Measurements from ENCODE around the gene AOC3. TPM values are rescaled to one million over a fixed set of nuclear protein-coding genes. Genes with fewer than 3 reads are reported as not detected.

The AOC3 gene, protein sequence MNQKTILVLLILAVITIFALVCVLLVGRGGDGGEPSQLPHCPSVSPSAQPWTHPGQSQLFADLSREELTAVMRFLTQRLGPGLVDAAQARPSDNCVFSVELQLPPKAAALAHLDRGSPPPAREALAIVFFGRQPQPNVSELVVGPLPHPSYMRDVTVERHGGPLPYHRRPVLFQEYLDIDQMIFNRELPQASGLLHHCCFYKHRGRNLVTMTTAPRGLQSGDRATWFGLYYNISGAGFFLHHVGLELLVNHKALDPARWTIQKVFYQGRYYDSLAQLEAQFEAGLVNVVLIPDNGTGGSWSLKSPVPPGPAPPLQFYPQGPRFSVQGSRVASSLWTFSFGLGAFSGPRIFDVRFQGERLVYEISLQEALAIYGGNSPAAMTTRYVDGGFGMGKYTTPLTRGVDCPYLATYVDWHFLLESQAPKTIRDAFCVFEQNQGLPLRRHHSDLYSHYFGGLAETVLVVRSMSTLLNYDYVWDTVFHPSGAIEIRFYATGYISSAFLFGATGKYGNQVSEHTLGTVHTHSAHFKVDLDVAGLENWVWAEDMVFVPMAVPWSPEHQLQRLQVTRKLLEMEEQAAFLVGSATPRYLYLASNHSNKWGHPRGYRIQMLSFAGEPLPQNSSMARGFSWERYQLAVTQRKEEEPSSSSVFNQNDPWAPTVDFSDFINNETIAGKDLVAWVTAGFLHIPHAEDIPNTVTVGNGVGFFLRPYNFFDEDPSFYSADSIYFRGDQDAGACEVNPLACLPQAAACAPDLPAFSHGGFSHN
- 1 to 10 TPM in 4 of 8 experiments, under 1 TPM in 4; 0.41 to 3.7 (median 0.81) TPM for total RNA-seq

DNA sequence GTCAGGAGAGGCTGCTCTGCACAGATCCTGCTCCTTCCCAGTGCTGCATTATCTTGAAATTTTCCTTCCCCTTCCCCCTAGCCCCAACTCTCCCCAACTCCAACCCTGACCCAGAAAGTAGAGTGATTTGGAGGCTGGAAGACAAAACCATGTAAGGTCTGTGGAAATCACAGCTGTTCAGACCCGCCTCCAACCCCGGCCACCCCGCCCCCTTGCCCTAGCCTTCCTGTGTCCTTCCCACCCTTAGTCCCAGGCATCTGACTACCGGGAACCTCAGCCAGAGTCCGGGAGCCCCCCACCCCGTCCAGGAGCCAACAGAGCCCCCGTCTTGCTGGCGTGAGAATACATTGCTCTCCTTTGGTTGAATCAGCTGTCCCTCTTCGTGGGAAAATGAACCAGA, at the start of gene AOC3:
AOC3 (plus strand) TSS at position 246 of the 400 bp plus-strand sequence; CDS start at position 391, 145 bp downstream.
- 79% methylated on average over 2 of the region's 9 CpGs; no CpG with 5 or more reads in 9 of the 10 experiments for WGBS, 10 experiments
- no peak within 1 kb of the TSS for H3K27ac ChIP-seq
- H3K4me1 ChIP-seq (replicated peaks in 1 of 2): no peaks in the 10 kb centered on the region
- peak in 5 of 8 experiments; percentile 6 to 23 (median 18) for ATAC-seq (replicated peaks in 6 of 8)
- in situ Hi-C loops (cut with MboI; ENCODE audit: low pct_unique_long_range_greater_than_20kb in 2 of 9, low sequenced_read_pairs in 9 of 9, unreplicated experiment in 9 of 9): no loop called here
- no peak within 1 kb of the TSS for H3K4me3 ChIP-seq

- in situ Hi-C loops (cut with MboI; ENCODE audit: low pct_unique_long_range_greater_than_20kb in 2 of 9, low sequenced_read_pairs in 9 of 9, unreplicated experiment in 9 of 9): no loop called here
- Histone ChIP-seq H3K4me1 (replicated peaks in 1 of 2) (no peaks in the 10 kb centered on the region), H3K4me3 (no peak overlapping the region), H3K27ac (no peak overlapping the region)
- ATAC-seq (replicated peaks in 6 of 8): no peak
- WGBS, 10 experiments: 0 to 54% (median 33%) methylated on average over 1 to 2 of the region's 2 CpGs; no CpG with 5 or more reads in 3 of the 10 experiments
Measured at GRCh38 chr17:42803074-42803883, 47.7 kb upstream of the AOC3 start.

- Histone ChIP-seq H3K27ac (no peak overlapping the region), H3K4me3 (no peak overlapping the region), H3K4me1 (replicated peaks in 1 of 2) (no peaks in the 10 kb centered on the region)
- peak in 3 of 8 experiments; percentile 13 to 87 (median 62) for ATAC-seq (replicated peaks in 6 of 8)
- in situ Hi-C loops (cut with MboI; ENCODE audit: low pct_unique_long_range_greater_than_20kb in 2 of 9, low sequenced_read_pairs in 9 of 9, unreplicated experiment in 9 of 9): no loop called here
- 60 to 100% (median 89%) methylated on average over 1 of the region's 1 CpG; no CpG with 5 or more reads in 6 of the 10 experiments for WGBS, 10 experiments
Measured at GRCh38 chr17:42804918-42805367, 46.1 kb upstream of the AOC3 start.

DNA sequence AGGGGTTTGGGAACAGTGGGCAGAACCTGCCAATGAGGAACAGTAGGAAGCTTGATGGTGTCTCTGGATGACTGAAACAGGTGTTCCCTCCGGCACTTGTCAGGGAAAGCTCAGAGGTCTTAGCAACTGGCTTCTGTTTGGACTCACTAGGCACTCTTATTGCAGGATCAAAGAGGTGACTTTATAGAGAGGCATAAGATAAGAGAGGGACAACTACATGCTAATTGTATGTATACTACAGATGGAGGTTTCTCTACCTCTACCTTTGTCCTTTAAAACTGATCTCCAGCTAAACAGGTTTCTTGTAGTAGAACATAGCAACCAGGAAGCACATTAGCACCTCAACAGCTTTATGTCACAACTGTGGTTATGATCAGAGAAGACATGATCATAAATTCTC, 44.8 kb upstream of the AOC3 start:
- Histone ChIP-seq H3K4me3 (no peak overlapping the region), H3K27ac (no peak overlapping the region), H3K4me1 (replicated peaks in 1 of 2) (no peaks in the 10 kb centered on the region)
- ATAC-seq (replicated peaks in 6 of 8): no peak
- WGBS, 10 experiments: 83 to 100% (median 100%) methylated on average over 1 of the region's 1 CpG; no CpG with 5 or more reads in 7 of the 10 experiments
- in situ Hi-C loops (cut with MboI; ENCODE audit: low pct_unique_long_range_greater_than_20kb in 2 of 9, low sequenced_read_pairs in 9 of 9, unreplicated experiment in 9 of 9): no loop called here

DNA sequence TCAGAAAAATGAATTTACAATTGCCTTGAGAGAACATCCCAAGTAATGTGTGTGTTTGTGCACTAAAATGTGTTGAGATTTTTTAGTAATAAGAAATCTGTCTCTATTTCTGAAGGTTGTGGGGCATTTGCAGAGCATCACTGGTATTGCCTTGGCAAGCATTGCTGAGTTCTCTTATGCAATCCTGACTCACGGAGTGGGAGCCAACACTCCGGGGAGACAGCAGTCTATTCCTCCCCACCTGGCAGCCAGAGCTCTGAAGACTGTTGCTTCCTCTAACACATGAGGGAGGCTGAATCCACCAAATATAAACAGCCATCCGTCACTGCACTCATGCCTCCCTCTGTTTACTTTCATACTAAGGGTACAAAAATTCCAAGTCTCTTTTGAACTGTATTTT, 41.7 kb upstream of the AOC3 start:
- Histone ChIP-seq H3K4me3 (no peak overlapping the region), H3K27ac (no peak overlapping the region), H3K4me1 (replicated peaks in 1 of 2) (no peaks in the 10 kb centered on the region)
- WGBS, 10 experiments: 0 to 90% (median 77%) methylated on average over 1 to 3 of the region's 3 CpGs; no CpG with 5 or more reads in 1 of the 10 experiments
- peak in 2 of 8 experiments; percentile 27 to 42 for ATAC-seq (replicated peaks in 6 of 8)
- in situ Hi-C loops (cut with MboI; ENCODE audit: low pct_unique_long_range_greater_than_20kb in 2 of 9, low sequenced_read_pairs in 9 of 9, unreplicated experiment in 9 of 9): no loop called here

DNA sequence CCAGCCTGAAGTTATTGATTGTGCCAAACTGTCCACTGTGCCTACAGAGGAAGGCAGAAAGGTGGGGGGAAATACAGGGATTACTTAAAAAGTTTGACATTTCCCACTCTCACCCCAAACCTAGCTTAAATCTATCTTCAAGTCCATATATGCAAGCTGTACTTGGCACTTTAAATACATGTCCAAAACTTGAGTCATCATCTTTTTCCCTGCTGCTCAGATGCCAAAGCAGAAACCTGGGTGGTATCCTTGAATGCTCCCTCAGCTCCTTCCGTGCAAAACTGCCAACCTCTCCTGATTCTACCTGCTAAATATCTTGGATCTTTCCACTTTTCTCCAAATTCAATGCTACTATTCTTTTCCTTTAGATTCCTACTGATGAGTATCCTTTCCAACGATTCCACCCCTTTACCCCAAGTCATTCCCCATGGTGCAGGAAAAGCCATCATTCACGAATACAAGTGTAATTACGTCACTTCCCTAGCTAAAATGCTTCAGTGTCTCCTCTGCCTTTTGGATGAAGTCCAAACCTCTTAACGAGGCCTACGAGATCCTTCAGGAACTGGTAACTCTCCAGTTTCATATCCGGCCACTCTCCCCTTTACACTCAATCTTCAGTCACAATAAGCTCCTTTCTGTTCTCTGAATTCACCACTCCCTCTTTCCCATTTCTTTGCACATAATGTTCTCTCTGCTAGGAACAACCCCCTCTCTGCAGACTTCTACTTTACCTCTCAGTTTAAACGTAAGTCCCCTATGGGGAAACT, 36.2 kb upstream of the AOC3 start:
- 10 to 100% (median 88%) methylated on average over 1 to 8 of the region's 8 CpGs for WGBS, 10 experiments

GRCh38 chr17:42817866-42818265, 33.1 kb upstream of the AOC3 start:
- in situ Hi-C loops (cut with MboI; ENCODE audit: low pct_unique_long_range_greater_than_20kb in 2 of 9, low sequenced_read_pairs in 9 of 9, unreplicated experiment in 9 of 9): no loop called here

More for the DNA sequence above, 36.2 kb upstream of the AOC3 start:
- Histone ChIP-seq H3K27ac (no peak overlapping the region), H3K4me3 (no peak overlapping the region), H3K4me1 (replicated peaks in 1 of 2) (no peaks in the 10 kb centered on the region)
- in situ Hi-C loops (cut with MboI; ENCODE audit: low pct_unique_long_range_greater_than_20kb in 2 of 9, low sequenced_read_pairs in 9 of 9, unreplicated experiment in 9 of 9): no loop called here
- peak in 1 of 8 experiments; percentile 43 for ATAC-seq (replicated peaks in 6 of 8)

DNA sequence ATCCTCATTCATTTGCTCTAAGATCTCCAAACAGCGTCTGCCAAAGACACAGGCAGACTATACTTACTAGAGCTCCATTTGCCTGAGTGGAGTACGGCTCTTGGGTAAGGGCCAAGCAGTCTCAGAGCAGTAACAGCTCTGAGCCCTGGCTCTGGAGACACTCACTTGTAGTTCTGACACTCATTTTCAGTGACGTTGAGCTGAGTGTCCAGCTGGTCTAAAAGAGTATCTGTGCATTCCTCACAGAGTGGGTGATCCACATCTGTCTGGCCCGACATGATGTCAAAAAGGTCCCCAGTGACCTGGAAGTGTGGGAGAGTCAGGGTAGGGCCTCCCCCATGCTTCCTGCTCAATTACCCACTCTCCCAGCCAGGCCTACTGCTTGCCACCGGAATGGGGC, 32.6 kb upstream of the AOC3 start:
- peaks cover 6 to 9% of the 10 kb centered on the region in 2 donors for H3K4me1 ChIP-seq (replicated peaks in 1 of 2)
- WGBS, 10 experiments: 50 to 100% (median 83%) methylated on average over 1 to 4 of the region's 5 CpGs; no CpG with 5 or more reads in 4 of the 10 experiments
- H3K27ac ChIP-seq: no peak overlapping the region
- in situ Hi-C loops (cut with MboI; ENCODE audit: low pct_unique_long_range_greater_than_20kb in 2 of 9, low sequenced_read_pairs in 9 of 9, unreplicated experiment in 9 of 9): no loop called here
- no peak overlapping the region for H3K4me3 ChIP-seq
- ATAC-seq (replicated peaks in 6 of 8): no peak

More at GRCh38 chr17:42817866-42818265, 33.1 kb upstream of the AOC3 start:
- 40 to 80% (median 43%) methylated on average over 1 of the region's 1 CpG; no CpG with 5 or more reads in 7 of the 10 experiments for WGBS, 10 experiments
- no peak for ATAC-seq (replicated peaks in 6 of 8)
- Histone ChIP-seq H3K27ac (no peak overlapping the region), H3K4me1 (replicated peaks in 1 of 2) (peaks cover 1 to 4% of the 10 kb centered on the region in 2 donors), H3K4me3 (no peak overlapping the region)

DNA sequence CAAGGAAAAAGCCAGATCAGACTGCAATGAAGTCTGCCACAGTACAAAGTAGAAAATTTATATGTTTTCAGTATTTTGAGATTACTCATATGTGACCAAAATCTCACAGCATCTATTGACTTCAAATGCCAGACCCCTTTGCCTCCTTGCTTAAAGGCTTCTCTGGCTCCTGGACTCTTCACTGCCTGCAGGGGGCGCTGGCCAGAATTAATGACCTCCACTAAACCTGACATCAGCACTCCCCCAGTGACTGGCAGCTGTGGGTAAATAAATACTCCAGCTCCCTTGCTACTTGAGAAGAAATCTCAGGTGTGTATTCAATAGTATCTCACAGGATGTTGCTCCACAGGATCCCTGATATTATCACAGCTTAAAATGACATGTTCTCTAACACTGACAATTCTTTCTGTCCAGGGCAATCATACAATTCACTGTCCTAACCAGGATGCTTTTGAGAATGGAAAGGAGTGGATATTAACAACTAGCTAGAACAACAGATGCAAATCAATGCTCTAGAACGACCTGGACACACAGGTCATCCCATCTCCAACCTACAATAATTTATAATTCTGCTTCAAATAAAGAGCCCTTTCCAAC, 31.0 kb upstream of the AOC3 start:
- Histone ChIP-seq H3K4me1 (replicated peaks in 1 of 2) (peaks cover 8 to 10% of the 10 kb centered on the region in 2 donors), H3K27ac (no peak overlapping the region), H3K4me3 (no peak overlapping the region)
- in situ Hi-C loops (cut with MboI; ENCODE audit: low pct_unique_long_range_greater_than_20kb in 2 of 9, low sequenced_read_pairs in 9 of 9, unreplicated experiment in 9 of 9): no loop called here
- ATAC-seq (replicated peaks in 6 of 8): peak in 3 of 8 experiments; percentile 3 to 17 (median 9)
- 0 to 29% (median 0%) methylated on average over 1 of the region's 2 CpGs; no CpG with 5 or more reads in 3 of the 10 experiments for WGBS, 10 experiments

GRCh38 chr17:42821176-42821575, 29.8 kb upstream of the AOC3 start:
- in situ Hi-C loops (cut with MboI; ENCODE audit: low pct_unique_long_range_greater_than_20kb in 2 of 9, low sequenced_read_pairs in 9 of 9, unreplicated experiment in 9 of 9): no loop called here
- ATAC-seq (replicated peaks in 6 of 8): no peak
- Histone ChIP-seq H3K4me3 (no peak overlapping the region), H3K4me1 (replicated peaks in 1 of 2) (peaks cover 8 to 10% of the 10 kb centered on the region in 2 donors), H3K27ac (no peak overlapping the region)
- WGBS, 10 experiments: 89 to 100% (median 100%) methylated on average over 1 to 3 of the region's 7 CpGs; no CpG with 5 or more reads in 6 of the 10 experiments

- no peak overlapping the region for H3K4me3 ChIP-seq
- ATAC-seq (replicated peaks in 6 of 8): no peak
- no peak overlapping the region for H3K27ac ChIP-seq
- in situ Hi-C loops (cut with MboI; ENCODE audit: low pct_unique_long_range_greater_than_20kb in 2 of 9, low sequenced_read_pairs in 9 of 9, unreplicated experiment in 9 of 9): loop anchor here in 3 of 9 experiments (25.0 kb wide), 1 partner anchor 110 kb away; no protein-coding TSS in a partner anchor
- WGBS, 10 experiments: 20 to 88% (median 82%) methylated on average over 1 of the region's 1 CpG; no CpG with 5 or more reads in 1 of the 10 experiments
- peaks cover 12 to 14% of the 10 kb centered on the region in 2 donors for H3K4me1 ChIP-seq (replicated peaks in 1 of 2)
Measured at GRCh38 chr17:42827472-42827871, 23.5 kb upstream of the AOC3 start.
